ENCODE data around the gene MGA.

The MGA gene

DNA sequence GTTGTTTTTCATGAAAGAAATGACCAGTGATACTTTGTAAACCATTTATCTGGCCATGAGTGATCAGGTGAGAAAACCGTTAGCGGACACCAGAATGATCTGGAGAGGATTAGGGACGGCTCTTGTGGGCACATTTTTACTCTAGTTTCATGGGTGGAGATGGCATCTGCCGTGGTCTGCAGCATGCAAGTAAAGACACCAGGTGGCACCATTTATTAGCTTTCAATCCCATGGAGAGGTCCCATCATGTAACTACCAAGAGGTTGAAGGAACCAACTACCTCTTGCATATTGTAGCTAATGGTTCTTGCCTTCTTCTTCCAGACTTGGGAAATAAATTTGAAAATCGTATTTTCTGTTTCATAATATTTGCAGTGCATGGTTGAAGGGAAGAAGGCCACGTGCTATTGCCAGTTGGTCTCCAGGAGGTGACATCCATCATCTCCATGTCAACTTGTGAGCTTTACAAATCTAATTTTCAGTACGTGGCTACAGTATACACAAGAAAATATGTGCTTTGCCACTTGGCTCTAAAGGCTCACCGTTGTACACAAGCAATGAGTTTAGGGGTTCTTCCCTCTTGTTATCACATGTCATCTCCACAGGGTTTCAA lies 112.6 kb downstream of the MGA start:
- DNase-seq (ENCODE audit: low read depth), result peak; percentile 83
- TF ChIP-seq, protein P1, sequence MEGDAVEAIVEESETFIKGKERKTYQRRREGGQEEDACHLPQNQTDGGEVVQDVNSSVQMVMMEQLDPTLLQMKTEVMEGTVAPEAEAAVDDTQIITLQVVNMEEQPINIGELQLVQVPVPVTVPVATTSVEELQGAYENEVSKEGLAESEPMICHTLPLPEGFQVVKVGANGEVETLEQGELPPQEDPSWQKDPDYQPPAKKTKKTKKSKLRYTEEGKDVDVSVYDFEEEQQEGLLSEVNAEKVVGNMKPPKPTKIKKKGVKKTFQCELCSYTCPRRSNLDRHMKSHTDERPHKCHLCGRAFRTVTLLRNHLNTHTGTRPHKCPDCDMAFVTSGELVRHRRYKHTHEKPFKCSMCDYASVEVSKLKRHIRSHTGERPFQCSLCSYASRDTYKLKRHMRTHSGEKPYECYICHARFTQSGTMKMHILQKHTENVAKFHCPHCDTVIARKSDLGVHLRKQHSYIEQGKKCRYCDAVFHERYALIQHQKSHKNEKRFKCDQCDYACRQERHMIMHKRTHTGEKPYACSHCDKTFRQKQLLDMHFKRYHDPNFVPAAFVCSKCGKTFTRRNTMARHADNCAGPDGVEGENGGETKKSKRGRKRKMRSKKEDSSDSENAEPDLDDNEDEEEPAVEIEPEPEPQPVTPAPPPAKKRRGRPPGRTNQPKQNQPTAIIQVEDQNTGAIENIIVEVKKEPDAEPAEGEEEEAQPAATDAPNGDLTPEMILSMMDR (IDR thresholded peaks at IDR 0.05; ENCODE audit: low read length, missing control alignments), result peak; percentile 72
- H3K4me3 ChIP-seq (replicated peaks; ENCODE audit: low read depth, low read length), result no peak overlapping the region

DNA sequence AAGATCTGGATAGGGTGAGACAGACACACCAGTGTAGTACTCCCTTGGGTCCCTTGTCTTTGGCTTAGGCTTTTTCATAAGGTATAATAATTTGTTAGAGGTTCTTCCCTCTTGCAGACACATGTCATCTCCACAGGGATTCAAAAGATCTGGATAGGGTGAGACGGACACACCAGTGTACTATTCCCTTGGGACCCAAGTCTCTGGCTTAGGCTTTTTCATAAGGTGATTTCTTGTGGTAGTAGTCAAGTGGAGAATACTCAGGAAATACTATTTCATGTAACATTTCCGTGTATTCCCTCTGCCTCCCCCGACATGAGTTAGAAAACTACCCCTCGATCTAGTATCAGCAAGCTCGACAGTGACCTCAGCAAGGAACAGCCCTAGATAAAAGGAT lies 113.1 kb downstream of the MGA start:
- TF ChIP-seq, protein P1 (IDR thresholded peaks at IDR 0.05; ENCODE audit: low read length, missing control alignments), result no peak
- no peak for DNase-seq (ENCODE audit: low read depth)
- H3K4me3 ChIP-seq (replicated peaks; ENCODE audit: low read depth, low read length), result peak overlapping the region; percentile 67

DNA sequence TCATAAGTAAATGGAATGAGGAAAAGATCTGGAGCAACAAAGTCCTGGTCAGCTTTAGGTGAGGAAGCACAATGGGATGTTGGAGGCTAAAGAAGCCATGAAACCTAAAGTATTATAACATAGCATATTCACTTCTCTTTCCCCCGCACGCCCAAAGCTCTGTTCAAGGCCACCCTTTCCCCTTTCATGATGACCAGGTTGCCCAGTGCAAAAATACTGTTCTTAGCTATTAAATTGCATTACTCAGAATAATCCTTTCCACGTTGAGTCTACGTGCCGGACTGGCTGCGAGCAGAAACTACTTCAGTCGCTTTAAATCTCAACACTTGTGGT lies 113.5 kb downstream of the MGA start:
- no peak for DNase-seq (ENCODE audit: low read depth)
- TF ChIP-seq, protein P1 (IDR thresholded peaks at IDR 0.05; ENCODE audit: low read length, missing control alignments), result no peak
- peak overlapping the region; percentile 67 for H3K4me3 ChIP-seq (replicated peaks; ENCODE audit: low read depth, low read length)

DNA sequence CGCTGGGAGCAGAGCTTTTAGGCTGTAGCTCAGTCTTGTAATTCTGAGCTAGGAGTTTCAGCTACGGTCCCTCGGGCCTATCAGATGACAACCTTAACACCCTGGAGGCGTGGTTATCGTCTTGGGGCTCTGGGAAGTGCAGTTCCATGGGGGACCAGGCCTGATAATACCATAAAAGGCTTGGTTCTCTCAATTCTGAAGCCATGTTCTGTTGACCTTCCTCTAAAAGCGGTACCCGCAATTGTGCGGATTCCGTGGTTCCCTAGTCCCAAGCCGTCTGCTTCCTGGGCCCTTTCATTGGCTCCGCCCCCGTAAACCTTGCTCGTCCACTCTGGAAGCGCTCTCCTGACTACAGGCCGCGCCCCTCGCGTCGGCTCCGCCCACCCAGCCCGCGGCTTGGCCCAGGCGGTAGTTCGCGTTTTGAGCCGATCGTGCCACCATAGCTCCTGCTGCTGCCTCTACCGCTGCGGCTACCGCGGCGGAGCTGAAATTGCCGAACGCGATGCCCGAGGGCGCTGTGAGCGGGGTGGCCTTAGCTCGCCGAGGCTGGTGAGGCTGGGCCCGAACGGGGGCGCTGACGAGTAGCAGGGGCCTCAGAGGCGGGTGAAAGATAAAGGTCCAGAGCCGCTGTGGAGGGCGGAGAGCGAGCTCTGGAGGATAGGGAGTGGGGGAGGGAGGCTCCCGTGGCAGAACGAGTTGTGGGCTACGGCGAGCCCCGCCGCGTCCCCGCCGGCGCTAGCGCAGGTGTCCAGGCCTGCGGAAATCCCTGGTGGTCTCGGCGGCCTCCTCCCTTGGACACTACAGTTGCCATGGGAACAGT lies 114.1 kb downstream of the MGA start, which contains the start of gene MAPKBP1:
TSS of gene MAPKBP1 (plus strand) at position 423 of the 820 bp plus-strand sequence. CDS start 792 bp downstream, outside the sequence.
- peak; percentile 98 for DNase-seq (ENCODE audit: low read depth)
- peak within 1 kb of the TSS; percentile 67 for H3K4me3 ChIP-seq (replicated peaks; ENCODE audit: low read depth, low read length)
- TF ChIP-seq, protein P1 (IDR thresholded peaks at IDR 0.05; ENCODE audit: low read length, missing control alignments), result peak; percentile 63

DNA sequence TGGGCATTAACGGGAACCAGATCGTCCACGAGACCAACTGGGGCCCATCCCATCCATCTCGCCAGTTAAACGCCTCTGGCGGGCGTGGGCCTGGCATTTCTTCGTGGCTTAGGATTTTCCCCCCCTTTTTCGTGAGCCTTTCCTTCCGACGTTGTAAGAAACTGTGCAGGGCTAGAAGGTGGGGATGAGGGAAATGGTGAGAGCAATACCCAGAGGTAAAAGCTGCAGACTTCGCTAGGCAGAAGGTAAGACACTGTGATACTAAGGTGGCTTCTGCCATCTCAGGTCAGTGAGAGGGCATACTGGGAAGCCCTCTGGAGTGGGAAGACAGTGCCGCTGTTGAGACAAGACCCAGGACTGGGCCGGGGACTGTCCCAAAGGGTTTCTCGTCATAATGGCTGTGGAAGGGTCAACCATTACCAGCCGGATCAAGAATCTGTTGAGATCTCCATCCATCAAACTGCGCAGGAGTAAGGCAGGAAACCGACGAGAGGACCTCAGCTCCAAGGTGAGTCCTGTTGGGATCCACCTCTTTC lies 114.7 kb downstream of the MGA start:
- no peak for DNase-seq (ENCODE audit: low read depth)
- H3K4me3 ChIP-seq (replicated peaks; ENCODE audit: low read depth, low read length), result peak overlapping the region; percentile 67
- TF ChIP-seq, protein P1 (IDR thresholded peaks at IDR 0.05; ENCODE audit: low read length, missing control alignments), result no peak

DNA sequence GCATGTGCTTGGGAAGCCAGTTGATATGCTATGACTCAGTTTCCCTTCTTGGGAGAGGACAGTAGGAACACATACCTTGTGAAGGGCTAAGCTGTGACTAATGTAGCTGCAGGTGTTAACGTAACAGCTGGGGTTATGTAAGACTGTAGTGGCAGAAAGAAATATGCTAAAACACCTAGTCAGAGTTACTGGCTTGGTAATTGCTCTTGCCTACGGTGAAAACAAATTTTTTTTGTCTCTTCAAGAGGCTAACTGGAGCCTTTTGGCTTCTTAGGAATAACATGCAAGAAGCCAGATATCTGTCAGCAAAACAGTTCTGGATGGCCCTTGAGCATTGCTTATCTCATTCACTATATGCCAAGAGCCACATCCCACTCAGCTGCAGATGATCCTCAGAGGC lies 115.4 kb downstream of the MGA start:
- TF ChIP-seq, protein P1 (IDR thresholded peaks at IDR 0.05; ENCODE audit: low read length, missing control alignments), result no peak
- H3K4me3 ChIP-seq (replicated peaks; ENCODE audit: low read depth, low read length), result peak overlapping the region; percentile 67
- DNase-seq (ENCODE audit: low read depth), result peak; percentile 38
